Cardiac atrium fibroblast (primary cell): Measurements from ENCODE around the gene CLPTM1. TPM values are rescaled to one million over a fixed set of nuclear protein-coding genes. Genes with fewer than 3 reads are reported as not detected.

Source experiments
- total RNA-seq: library from RNA; depleted of rRNA; stranded (reverse); fragments of >200 nt; gene quantifications from 2 replicates; pipeline ENCODE4 v1.2.3, GENCODE V29; 2015

Gene CLPTM1
- total RNA-seq: 69.3 and 81.6 TPM in 2 replicates

DNA sequence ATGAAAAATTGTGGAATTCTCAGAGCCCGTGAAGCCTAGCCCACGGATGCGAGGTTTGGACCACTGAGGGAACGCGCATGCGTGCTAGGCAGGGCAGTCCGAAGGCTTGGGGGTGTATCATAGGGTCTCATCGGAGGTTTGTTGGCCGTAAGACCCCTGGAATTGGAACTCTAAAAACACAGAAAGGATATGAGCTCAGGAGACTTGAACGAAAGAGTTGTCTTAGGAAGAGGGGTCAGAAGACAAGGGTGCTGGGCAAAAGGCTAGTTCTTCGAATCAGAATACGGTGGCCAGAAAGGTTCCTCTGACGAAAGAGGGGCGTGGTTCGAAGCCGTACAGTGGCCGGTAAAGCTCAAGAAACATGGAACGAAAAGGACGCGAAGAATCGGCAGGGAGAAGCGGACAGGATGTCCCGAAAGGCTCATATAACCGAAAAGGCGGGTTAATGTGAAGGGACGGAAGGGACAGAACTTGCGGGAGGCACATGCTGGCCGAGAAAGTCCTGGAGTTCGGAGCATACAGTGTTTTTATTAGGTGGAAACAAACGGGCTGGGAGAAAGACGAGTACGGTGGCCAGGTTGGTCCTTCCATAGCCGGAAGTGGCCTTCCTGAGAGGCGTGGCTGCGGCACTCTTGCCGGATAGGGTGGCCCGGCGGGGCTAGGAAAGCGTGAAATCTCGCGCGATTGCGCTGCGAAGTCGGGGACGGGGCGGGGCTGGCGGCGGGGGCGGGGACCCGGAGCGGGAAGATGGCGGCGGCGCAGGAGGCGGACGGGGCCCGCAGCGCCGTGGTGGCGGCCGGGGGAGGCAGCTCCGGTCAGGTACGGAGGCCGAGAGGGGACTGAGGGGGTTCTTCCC, at the start of gene CLPTM1:
TSS of gene CLPTM1 (plus strand) at position 732 of the 856 bp plus-strand sequence. CDS start at position 748, 16 bp downstream.

DNA sequence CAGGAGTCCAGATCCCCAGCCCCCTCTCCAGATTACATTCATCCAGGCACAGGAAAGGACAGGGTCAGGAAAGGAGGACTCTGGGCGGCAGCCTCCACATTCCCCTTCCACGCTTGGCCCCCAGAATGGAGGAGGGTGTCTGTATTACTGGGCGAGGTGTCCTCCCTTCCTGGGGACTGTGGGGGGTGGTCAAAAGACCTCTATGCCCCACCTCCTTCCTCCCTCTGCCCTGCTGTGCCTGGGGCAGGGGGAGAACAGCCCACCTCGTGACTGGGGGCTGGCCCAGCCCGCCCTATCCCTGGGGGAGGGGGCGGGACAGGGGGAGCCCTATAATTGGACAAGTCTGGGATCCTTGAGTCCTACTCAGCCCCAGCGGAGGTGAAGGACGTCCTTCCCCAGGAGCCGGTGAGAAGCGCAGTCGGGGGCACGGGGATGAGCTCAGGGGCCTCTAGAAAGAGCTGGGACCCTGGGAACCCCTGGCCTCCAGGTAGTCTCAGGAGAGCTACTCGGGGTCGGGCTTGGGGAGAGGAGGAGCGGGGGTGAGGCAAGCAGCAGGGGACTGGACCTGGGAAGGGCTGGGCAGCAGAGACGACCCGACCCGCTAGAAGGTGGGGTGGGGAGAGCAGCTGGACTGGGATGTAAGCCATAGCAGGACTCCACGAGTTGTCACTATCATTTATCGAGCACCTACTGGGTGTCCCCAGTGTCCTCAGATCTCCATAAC, 49.6 kb upstream of the CLPTM1 start, which contains the start of gene APOE:
TSS of gene APOE (plus strand) at position 360 of the 724 bp plus-strand sequence. CDS start 829 bp downstream, outside the sequence.

GRCh38 chr19:44914433-44915206, 40.6 kb upstream of the CLPTM1 start, which contains the start of gene APOC1:
APOC1 (plus strand) TSS chr19:44914608; CDS start chr19:44914892, 284 bp downstream.

DNA sequence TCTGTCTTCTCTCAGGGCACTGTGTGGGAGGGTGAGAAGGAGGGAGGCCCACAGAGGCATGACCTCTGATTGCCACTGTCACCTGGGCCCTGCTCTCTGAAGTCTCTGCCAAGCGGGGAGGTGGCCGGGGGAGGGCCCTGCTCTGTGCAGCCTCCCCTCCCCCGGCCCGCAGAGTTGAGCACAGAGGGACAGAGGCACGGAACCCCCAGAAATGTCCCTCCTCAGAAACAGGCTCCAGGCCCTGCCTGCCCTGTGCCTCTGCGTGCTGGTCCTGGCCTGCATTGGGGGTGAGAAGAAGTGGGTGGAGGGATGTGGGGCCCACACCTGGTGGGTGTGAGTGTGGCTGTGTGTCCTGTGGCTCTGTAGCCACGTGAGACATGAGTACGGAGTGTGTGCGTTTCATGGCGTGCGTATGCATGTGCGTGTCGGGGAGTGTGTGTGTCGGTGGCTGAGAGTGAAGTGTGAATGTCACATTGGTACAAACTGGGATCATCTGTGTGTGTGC, 13.1 kb upstream of the CLPTM1 start, which contains the start of gene APOC4:
TSS of gene APOC4 (plus strand) at position 171 of the 505 bp plus-strand sequence. CDS start at position 212, 41 bp downstream.

GRCh38 chr19:45001087-45001739, 46.0 kb downstream of the CLPTM1 start, which contains the start of gene RELB:
RELB (plus strand) TSS chr19:45001464; CDS start chr19:45001580, 116 bp downstream.

GRCh38 chr19:45038931-45039893, 84.0 kb downstream of the CLPTM1 start, which contains the start of gene CLASRP:
CLASRP (plus strand) TSS chr19:45039045; CDS start chr19:45040213, 1,168 bp downstream.

Other genes starting within 250 kb of the CLPTM1 start
- gene BCL3, start 206.7 kb upstream of the CLPTM1 start, total RNA-seq: 29.3 and 51.6 TPM in 2 replicates
- not detected in 2 replicates for gene CBLC, start 177.5 kb upstream of the CLPTM1 start, total RNA-seq
- 12.0 and 19.5 TPM in 2 replicates for gene BCAM, start 146.3 kb upstream of the CLPTM1 start, total RNA-seq
- gene NECTIN2, start 109.1 kb upstream of the CLPTM1 start, total RNA-seq: 147 and 153 TPM in 2 replicates
- gene TOMM40, start 64.1 kb upstream of the CLPTM1 start, total RNA-seq: 57.8 and 68.2 TPM in 2 replicates
- 866 and 979 TPM in 2 replicates for gene APOE, start 49.6 kb upstream of the CLPTM1 start, total RNA-seq
- 14.9 and 38.3 TPM in 2 replicates for gene APOC1, start 40.8 kb upstream of the CLPTM1 start, total RNA-seq
- gene APOC4, start 13.1 kb upstream of the CLPTM1 start, total RNA-seq: not detected in 2 replicates
- gene APOC2, start 9.3 kb upstream of the CLPTM1 start, total RNA-seq: not detected in 2 replicates
- gene RELB, start 46.1 kb downstream of the CLPTM1 start, total RNA-seq: 7.0 and 16.4 TPM in 2 replicates
- 48.0 and 49.4 TPM in 2 replicates for gene CLASRP, start 83.7 kb downstream of the CLPTM1 start, total RNA-seq
- not detected in 2 replicates for gene ZNF296, start 121.1 kb downstream of the CLPTM1 start, total RNA-seq
- gene GEMIN7, start 123.9 kb downstream of the CLPTM1 start, total RNA-seq: 37.7 and 40.5 TPM in 2 replicates
- 22.4 and 23.3 TPM in 2 replicates for gene PPP1R37, start 137.8 kb downstream of the CLPTM1 start, total RNA-seq
- not detected in 2 replicates for gene NKPD1, start 205.6 kb downstream of the CLPTM1 start, total RNA-seq
- gene TRAPPC6A, start 222.9 kb downstream of the CLPTM1 start, total RNA-seq: 13.0 and 17.2 TPM in 2 replicates
- gene BLOC1S3, start 223.4 kb downstream of the CLPTM1 start, total RNA-seq: 4.5 and 9.2 TPM in 2 replicates